HG02938 (cell line): ENCODE results near the gene ITIH2.
"Not testable (repeated sequence)": the region's sequence is repeated elsewhere in the genome, so short reads cannot be mapped to it uniquely, and the experiment has no call there.

ENCODE experiments used
- ATAC-seq: cut with Tn5 transposase; IDR thresholded peaks from one replicate; pipeline ENCODE4 v1.9.1; 2021; ENCODE audit warnings: mild to moderate bottlenecking, moderate library complexity; ENCODE audit not compliant: unreplicated experiment

The ITIH2 gene, protein sequence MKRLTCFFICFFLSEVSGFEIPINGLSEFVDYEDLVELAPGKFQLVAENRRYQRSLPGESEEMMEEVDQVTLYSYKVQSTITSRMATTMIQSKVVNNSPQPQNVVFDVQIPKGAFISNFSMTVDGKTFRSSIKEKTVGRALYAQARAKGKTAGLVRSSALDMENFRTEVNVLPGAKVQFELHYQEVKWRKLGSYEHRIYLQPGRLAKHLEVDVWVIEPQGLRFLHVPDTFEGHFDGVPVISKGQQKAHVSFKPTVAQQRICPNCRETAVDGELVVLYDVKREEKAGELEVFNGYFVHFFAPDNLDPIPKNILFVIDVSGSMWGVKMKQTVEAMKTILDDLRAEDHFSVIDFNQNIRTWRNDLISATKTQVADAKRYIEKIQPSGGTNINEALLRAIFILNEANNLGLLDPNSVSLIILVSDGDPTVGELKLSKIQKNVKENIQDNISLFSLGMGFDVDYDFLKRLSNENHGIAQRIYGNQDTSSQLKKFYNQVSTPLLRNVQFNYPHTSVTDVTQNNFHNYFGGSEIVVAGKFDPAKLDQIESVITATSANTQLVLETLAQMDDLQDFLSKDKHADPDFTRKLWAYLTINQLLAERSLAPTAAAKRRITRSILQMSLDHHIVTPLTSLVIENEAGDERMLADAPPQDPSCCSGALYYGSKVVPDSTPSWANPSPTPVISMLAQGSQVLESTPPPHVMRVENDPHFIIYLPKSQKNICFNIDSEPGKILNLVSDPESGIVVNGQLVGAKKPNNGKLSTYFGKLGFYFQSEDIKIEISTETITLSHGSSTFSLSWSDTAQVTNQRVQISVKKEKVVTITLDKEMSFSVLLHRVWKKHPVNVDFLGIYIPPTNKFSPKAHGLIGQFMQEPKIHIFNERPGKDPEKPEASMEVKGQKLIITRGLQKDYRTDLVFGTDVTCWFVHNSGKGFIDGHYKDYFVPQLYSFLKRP

DNA sequence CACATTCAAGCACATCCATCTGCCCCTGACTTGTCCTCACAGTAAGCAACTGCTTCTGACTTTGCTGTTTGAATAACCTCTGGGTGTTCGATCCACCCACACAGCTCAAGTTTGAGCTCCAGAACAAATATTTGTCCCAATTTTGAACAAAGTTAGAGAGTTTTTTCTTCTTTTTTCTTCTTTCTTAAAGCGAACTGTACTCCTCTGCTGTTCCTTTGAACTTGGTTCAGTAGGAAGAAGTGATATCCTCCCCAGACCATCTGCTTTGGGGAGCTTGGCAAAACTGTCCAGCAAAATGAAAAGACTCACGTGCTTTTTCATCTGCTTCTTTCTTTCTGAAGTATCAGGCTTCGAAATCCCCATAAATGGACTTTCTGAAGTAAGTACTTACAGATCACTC lies at the start of gene ITIH2:
ITIH2 (plus strand) TSS at position 177 of the 400 bp plus-strand sequence; CDS start at position 296, 119 bp downstream.
- ATAC-seq: no peak

DNA sequence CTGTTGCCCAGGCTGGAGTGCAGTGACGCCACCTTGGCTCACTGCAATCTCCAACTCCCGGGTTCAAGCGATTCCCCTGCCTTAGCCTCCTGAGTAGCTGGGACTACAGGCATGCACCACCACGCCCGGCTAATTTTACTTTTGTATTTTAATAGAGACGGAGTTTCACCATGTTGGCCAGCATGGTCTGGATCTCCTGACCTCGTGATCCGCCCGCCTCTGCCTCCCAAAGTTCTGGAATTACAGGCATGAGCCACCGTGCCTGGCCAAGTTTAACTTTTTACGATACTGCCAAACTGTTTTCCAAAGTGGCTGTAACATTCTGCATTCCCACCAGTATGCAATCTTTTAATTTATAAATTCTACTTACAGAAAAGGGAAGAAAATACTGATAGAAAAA lies 46.0 kb upstream of the ITIH2 start:
- ATAC-seq: not testable (repeated sequence)

DNA sequence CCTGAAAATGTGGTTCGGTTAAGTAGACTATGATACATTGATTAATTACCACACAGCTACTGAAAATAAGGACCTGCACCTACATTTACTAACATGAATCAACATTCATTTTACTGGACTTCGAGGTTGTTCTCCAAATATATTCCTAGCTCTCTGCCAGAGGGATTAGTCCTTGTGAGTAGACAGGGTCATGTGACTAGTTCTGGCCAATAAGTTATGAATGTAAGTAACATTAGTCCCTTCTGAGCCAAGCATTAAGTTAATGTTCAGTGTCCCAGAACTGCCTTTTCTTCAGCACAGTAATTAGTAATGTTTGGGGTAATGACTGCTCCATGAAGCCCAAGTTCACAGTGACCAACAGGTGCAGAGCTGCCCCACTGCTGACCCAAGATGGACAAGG lies 45.6 kb upstream of the ITIH2 start:
- no peak for ATAC-seq

DNA sequence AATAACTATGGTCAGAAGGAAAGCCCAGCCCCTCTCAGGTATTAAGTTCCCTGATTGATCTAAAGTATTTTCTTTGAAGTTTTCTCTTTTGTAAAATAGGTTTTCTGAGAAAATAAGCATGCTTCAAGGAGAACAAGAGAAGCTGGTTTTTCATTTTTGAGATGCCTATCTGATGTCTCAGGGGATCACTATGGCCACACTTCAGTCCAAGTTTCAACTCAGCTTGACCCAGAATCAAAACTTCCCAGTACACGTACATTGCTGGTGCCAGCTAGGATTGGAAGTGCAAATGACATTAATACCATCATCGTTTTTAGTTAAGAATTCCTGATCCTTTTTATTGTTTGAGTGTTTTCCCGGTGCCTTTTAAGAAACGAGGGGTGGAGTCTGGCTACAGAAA lies 43.6 kb upstream of the ITIH2 start:
- ATAC-seq: no peak

DNA sequence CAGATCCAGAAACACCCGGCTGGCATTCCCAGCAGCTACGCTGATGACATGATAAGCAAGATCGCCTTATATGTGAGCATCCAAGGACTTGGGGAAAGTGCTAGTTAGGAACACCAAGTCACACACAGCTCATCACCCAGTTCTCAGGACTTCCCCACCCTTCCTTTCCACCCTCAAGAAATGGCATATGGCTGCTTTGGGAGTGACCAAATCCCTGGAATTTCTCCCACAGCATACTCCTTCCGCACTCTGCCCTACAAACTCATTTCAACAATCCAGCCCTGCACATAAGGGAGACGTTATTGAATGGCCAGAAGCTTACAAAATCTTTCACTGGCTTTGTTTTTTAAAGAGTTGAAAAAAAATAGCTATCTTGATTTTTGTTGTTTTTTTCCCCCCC lies 40.6 kb upstream of the ITIH2 start:
- ATAC-seq: no peak

DNA sequence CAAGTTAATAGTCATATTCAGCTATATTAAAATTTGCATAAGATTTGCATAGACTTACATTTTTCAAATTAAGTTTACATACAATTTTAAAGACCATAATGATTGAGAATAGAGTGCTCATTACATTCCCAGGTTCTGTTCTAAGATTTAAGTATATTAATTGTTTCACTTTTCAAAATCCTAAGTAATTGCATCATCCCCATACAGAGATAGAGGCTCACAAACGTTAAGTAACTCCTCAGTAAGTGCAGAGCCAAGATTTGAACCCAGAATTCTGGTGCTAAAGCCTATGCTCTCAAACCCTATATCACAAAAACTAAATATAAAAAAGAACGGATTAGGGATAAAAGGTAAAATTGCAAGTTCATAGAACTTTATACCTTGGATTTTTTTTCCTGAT lies 38.4 kb upstream of the ITIH2 start:
- ATAC-seq: no peak

DNA sequence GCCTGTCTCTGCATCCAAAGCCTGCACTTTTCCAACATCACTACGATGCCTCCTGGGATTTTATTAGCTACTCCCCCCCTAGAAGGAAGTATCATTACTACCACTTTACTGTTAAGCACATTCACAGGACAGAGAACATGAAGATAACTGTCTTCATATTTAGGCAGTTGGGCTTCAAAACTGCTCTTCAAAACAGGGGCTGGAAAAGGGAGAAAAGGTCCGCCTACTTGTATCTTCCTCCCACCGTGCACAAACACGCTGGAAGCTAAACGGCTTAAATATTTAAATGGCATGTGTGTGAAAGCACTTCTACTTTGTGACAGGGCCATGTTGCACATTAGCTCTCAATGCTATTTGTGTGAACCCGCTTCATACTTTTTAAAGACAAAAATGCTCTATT lies 37.3 kb upstream of the ITIH2 start:
- no peak for ATAC-seq

DNA sequence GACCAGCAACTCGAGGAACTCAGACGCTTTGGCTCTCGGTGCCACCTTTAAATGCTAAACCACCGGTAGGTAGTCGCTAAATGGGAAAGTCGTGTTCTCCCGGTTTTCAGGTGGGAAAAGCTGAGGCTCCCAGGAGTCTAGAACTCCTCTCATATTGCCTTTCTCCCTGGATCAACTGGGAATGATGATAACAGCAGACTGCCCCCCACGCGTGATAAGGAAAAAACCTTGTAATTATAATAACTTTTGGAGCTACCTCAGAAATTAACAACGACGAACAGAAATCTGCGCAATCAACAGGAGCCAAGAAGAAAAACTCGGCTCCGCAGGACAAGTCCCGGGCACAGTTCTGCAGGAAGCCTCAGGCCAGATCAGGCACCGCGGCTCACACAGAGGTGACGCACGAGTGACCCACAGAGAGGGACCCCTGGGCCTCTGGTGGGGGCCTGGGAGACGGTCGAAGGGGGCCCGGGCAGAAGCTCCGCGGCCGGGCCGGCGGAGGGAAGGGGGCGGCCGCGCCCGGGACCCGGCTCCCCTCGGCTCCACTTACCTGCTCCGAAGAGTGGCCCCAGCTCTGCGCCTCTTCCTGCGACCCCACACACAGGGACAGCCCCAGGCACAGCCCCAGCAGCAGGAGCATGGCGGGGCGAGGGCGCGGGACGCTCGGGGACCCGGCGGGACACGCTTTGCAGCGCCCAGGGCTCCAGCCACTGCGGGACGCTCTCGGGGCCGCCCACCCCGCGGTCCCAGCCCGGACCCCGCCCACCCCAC lies 36.7 kb upstream of the ITIH2 start, which contains the start of gene ITIH5:
ITIH5 (minus strand) TSS at position 714 of the 771 bp plus-strand sequence; CDS start at position 640, 74 bp downstream.
- ATAC-seq: no peak

DNA sequence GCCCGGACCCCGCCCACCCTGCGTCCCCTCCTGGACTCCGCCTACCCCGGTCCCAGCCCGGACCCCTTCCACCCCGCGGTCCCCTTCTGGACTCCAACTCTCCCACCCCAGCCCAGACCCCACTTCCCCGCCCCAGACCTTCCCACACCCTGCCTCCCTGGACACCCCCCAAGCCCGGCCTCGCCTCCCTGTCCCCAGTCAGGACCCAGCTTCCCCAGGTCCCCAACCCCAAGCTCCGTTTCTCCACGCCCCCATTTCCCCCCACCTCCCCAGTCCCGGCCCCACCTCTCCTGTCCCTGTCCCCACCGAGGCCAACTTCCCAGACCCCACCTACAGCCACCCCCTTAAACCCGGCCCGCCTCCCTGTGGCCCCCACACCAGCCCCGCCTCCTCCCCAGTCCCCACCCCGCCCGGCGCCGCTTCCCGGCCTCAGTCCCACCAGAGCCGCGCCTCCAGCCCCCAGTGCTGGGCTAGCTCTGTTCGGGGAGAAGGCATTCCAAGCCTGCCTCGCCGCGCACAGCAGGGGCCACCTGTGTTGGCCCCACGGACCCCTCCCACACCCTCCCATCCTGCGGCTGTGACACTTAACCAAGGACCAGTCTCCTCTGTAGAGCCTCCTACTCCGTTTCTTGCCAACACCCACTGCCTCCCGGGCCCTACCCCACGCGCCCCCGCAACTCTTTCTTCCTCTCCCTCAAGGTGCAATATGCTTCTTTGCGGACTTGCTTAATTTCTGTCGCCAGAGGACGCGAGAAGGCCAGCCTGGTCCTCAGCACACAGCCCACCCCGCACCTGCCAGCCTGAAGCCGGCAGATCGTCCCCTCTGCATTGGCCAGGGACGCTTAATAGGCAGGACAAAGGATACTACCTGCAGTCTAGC lies 35.6 kb upstream of the ITIH2 start:
- ATAC-seq: no peak

DNA sequence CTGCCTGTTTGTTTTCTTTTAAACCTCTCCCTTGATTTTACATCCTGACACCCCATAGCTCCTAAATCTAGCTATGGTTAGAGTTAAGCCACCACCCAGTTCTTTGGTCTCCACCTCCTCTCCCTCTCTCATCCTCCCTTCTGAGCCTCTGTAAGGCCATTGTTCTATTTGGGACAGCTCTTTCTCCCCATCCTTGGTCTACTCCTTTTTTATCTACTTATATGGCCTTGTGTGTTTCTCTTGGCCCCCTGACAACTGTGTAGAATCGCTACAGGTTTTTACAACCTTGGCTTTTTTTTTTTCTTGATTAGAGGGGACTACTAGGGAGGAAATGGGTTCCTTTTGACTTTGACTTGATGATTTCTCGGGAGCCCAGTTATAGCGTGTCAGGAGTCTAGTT lies 33.0 kb upstream of the ITIH2 start:
- ATAC-seq: no peak

DNA sequence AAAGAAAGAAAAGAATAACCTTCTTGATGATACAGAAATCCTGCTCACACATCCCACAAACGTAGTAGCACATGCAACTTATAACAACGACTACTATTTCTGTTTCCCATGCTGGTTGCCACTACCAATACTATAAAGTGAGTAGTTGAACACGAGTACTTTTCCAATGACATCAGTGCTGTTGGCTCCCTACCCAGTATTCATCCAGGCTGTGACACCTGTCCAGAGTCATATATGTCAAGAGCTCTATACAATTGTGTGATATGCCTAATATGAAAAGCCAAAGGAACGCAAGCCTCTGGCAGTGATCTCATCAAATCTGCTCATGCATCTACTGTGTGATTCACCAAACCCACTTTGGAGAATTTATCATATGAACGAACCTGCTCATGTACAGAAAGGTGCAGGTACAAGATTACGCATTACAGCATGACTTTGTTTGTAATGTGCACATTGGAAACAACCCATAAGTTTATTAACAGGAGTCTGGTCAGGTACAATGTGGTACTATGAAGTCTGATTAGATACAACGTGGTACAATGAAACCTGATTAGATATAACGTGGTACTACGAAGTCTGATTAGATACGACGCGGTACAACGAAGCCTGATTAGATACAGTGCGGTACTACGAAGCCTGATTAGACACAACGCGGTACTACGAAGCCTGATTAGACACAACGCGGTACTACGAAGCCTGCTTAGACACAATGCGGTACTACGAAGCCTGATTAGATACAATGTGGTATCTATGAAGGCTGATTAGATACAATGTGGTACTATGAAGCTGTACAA lies 30.6 kb upstream of the ITIH2 start:
- no peak for ATAC-seq

DNA sequence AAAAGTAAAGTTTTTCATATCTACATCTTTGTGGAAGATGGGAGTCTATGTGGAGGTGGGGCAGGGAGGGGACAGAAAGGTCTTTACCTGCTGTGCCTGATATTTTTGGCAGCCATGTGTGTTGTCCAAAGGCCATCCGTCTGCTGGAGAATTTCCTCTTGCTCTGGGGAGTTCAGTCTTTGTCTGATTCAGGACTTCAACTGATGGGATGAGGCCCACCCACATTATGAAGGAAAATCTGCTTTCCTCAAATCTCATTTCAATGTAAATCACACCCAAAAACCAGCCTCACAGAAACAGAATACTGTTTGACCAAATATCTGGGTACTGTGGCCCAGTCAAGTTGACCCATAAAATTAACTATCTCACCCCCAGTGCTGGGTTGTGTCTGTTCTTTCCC lies 23.9 kb upstream of the ITIH2 start:
- no peak for ATAC-seq

DNA sequence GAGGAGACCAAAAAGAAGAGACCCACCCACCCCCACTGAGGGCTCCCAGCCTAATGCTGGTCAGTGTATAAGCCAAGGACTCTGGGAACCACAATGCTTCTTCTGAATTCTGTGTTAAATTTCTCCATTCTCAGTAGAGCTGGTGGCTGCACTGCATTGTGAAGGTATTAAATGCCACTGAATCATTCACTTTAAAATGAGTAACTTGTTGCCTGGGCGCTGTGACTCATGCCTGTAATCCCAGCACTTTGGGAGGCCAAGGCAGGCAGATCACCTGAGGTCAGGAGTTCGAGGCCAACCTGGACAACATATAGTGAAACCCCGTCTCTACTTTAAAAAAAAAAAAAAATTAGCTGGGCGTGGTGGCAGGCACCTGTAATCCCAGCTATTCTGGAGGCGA lies 23.0 kb upstream of the ITIH2 start:
- not testable (repeated sequence) for ATAC-seq

DNA sequence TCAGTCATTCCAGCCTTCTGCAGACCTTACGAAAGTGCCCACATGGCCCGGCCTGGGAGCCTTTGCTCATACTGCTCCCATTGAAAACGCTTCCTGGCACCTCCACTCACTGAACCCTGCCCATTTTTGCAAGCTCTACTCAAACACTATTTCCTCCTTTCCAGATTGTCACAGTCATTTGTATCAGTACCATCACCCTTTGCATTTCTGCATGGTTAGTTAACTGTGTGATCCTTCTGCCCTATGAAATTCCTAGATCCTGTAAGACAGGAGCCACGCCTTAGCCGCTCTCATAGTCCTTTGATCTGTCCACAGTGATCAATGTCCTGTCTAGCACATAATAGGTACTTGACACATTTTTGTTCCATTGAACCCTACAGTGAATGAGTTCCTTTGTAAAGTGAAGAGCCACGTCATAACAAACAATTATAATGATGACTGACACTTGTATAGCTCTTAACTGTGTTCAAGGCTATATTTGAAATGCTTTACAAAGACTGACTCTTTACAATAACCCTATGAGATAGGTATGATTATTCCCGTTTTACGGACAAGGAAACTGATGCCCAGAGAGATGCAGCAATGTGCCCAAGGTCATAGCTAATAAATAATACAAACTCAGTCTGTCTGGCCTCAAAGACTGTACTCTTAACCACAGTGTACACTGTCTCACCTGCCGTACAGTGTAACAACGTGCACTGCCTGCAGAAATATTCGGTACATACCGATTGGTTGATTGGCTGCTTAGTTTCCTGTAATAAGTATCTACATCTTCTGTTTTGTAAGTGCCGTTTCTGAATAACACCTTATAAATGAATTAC lies 16.6 kb upstream of the ITIH2 start:
- no peak for ATAC-seq

DNA sequence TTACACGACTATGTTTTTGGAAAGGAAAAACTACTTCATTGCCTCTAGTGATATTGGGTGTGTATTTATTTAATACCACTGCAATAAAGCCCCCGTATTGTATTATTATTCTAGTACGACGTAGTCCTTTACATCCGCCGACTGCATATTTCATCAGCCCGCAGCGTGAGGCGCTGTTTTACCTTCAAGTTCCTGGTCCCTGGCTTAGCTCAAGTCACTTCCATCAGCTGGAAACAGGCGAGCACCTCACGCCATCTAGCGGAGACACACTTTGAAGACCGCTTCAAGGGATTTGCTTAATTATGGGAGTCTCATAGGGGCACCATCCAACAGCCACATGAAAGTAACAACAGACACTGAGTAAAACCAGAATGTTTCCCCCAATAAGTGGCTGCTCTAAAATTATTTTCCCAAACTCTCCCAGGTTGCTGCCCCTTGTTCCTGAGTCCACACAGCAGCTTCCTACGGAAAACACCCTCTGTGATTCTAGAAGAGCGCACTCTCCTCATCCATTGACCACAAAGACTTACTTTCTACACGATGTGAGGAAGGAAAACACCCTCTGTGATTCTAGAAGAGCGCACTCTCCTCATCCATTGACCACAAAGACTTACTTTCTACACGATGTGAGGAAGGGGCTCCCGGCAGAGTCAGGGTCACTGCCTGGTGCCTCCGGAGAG lies 15.7 kb upstream of the ITIH2 start:
- ATAC-seq: peak; percentile 94

DNA sequence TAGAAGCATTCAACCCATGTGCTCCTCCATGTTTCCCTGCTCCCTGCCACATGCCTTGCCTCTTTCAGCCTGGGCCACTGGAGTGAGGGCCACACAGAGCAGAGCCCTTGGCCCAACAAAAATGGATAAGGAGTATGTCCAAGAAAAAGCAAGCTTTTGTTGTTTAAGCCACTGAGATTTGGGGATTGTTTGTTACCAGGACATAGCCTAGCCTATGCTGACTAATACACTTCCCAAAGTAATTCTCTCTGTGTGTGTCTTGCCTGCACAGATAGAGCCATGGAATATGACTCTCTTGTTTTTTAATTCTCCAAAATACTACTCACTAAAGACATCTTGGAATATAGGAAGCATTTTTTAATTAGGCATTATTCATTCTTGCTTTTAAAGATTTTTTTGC lies 13.5 kb upstream of the ITIH2 start:
- ATAC-seq: no peak

DNA sequence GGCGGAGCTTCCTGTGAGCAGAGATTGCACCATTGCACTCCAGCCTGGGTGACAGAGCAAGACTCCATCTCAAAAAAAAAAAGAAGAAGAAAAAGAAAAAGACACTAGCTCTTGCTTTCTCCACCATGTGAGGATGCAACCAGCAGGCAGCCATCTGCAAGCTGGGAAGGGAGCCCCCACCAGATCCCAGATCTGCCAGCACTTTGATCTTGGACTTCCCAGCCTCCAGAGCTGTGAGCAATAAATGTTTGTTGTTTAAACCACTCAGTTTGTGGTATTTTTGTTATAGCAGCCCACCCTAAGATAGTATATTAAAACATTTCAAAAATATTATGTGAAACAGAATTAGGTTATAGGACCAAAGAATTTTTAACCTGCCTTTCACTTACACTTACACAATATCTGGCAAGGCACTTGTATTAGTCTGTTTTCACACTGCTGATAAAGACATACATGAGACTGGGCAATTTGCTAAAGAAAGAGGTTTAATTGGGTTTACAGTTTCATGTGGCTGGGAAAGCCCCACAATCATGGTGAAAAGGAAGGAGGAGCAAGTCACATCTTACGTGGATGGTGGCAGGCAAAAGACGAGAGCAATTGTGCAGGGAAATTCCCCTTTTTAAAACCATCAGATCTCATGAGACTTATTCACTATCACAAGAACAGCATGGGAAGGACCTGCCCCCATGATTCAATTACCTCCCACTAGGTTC lies 12.1 kb upstream of the ITIH2 start:
- not testable (repeated sequence) for ATAC-seq
